ENCODE results near the gene EPHB3. TPM values are rescaled to one million over a fixed set of nuclear protein-coding genes. Genes with fewer than 3 reads are reported as not detected.

EPHB3 gene
- total RNA-seq, 1 donor from 2014 or later = 7.2 TPM

- no peaks in the 10 kb centered on the region for H3K9me3 Mint-ChIP-seq (ENCODE audit: low read depth)
- peaks cover 18% of the 10 kb centered on the region for H3K36me3 Mint-ChIP-seq (ENCODE audit: low read depth)
- no peak for DNase-seq (ENCODE audit: low spot score)
- no peak overlapping the region for H3K4me3 Mint-ChIP-seq (ENCODE audit: unreplicated experiment)
- H3K27ac Mint-ChIP-seq (ENCODE audit: unreplicated experiment) = no peak overlapping the region
- H3K27me3 Mint-ChIP-seq (ENCODE audit: low read depth) = no peaks in the 10 kb centered on the region
- peaks cover 20% of the 10 kb centered on the region for H3K4me1 Mint-ChIP-seq (ENCODE audit: low read depth)
- TF ChIP-seq CTCF (IDR thresholded peaks at IDR 0.05) = no peak
Observed at GRCh38 chr3:184578218-184578617, 16.6 kb downstream of the EPHB3 start.

DNA sequence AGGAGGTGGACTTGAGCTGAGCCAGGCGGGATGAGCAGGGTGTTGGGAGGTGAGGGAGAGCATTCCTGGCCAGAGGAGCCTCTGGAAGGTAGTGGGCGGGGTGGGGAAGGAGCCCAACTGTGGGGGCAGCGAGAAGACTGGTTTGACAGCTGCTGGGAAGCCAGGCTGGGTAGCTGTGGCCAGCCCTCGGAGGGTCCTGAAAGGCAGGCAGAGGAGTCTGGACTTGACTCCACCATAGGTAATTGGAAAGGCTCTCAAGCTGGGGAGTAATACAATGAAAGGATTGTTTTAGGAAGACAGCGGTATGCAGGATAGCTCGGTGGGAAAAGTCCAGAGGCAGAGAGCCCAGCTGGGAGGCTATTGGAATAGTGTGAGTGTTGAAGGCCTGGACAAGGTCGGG is 17.2 kb downstream of the EPHB3 start:
- Mint-ChIP-seq H3K9me3 (ENCODE audit: low read depth) (no peaks in the 10 kb centered on the region), H3K36me3 (ENCODE audit: low read depth) (peaks cover 18% of the 10 kb centered on the region), H3K4me1 (ENCODE audit: low read depth) (peaks cover 20% of the 10 kb centered on the region), H3K27ac (ENCODE audit: unreplicated experiment) (no peak overlapping the region), H3K27me3 (ENCODE audit: low read depth) (no peaks in the 10 kb centered on the region), H3K4me3 (ENCODE audit: unreplicated experiment) (no peak overlapping the region)
- no peak for DNase-seq (ENCODE audit: low spot score)
- no peak for TF ChIP-seq CTCF (IDR thresholded peaks at IDR 0.05)

- H3K4me3 Mint-ChIP-seq (ENCODE audit: unreplicated experiment) = no peak overlapping the region
- H3K27ac Mint-ChIP-seq (ENCODE audit: unreplicated experiment) = no peak overlapping the region
- H3K9me3 Mint-ChIP-seq (ENCODE audit: low read depth) = no peaks in the 10 kb centered on the region
- TF ChIP-seq CTCF (IDR thresholded peaks at IDR 0.05) = no peak
- peaks cover 18% of the 10 kb centered on the region for H3K36me3 Mint-ChIP-seq (ENCODE audit: low read depth)
- H3K4me1 Mint-ChIP-seq (ENCODE audit: low read depth) = peaks cover 24% of the 10 kb centered on the region
- H3K27me3 Mint-ChIP-seq (ENCODE audit: low read depth) = no peaks in the 10 kb centered on the region
- DNase-seq (ENCODE audit: low spot score) = no peak
Observed at GRCh38 chr3:184579513-184579912, 17.9 kb downstream of the EPHB3 start.

DNA sequence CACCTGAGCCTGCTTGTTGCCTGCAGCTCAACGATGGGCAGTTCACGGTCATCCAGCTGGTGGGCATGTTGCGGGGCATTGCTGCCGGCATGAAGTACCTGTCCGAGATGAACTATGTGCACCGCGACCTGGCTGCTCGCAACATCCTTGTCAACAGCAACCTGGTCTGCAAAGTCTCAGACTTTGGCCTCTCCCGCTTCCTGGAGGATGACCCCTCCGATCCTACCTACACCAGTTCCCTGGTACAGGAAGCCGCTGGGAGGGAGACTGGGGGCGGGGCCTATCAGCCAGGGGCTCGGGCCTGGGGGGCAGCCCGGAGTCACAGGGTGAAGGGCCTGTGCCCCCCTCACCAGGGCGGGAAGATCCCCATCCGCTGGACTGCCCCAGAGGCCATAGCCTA is 18.8 kb downstream of the EPHB3 start:
- DNase-seq (ENCODE audit: low spot score) = no peak
- H3K36me3 Mint-ChIP-seq (ENCODE audit: low read depth) = peaks cover 18% of the 10 kb centered on the region
- TF ChIP-seq CTCF (IDR thresholded peaks at IDR 0.05) = no peak
- H3K4me3 Mint-ChIP-seq (ENCODE audit: unreplicated experiment) = no peak overlapping the region
- peaks cover 30% of the 10 kb centered on the region for H3K4me1 Mint-ChIP-seq (ENCODE audit: low read depth)
- no peaks in the 10 kb centered on the region for H3K27me3 Mint-ChIP-seq (ENCODE audit: low read depth)
- no peaks in the 10 kb centered on the region for H3K9me3 Mint-ChIP-seq (ENCODE audit: low read depth)
- H3K27ac Mint-ChIP-seq (ENCODE audit: unreplicated experiment) = no peak overlapping the region

DNA sequence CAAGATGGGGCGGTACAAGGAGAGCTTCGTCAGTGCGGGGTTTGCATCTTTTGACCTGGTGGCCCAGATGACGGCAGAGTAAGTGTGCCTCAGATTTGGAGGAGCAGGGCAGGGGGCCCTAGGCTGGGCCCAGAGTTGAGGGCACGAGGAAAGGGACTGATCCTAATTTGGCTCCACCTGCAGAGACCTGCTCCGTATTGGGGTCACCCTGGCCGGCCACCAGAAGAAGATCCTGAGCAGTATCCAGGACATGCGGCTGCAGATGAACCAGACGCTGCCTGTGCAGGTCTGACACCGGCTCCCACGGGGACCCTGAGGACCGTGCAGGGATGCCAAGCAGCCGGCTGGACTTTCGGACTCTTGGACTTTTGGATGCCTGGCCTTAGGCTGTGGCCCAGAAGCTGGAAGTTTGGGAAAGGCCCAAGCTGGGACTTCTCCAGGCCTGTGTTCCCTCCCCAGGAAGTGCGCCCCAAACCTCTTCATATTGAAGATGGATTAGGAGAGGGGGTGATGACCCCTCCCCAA is 19.8 kb downstream of the EPHB3 start:
- Mint-ChIP-seq H3K9me3 (ENCODE audit: low read depth) (no peaks in the 10 kb centered on the region), H3K4me1 (ENCODE audit: low read depth) (peaks cover 35% of the 10 kb centered on the region), H3K27ac (ENCODE audit: unreplicated experiment) (no peak overlapping the region), H3K27me3 (ENCODE audit: low read depth) (no peaks in the 10 kb centered on the region), H3K4me3 (ENCODE audit: unreplicated experiment) (no peak overlapping the region), H3K36me3 (ENCODE audit: low read depth) (peaks cover 18% of the 10 kb centered on the region)
- no peak for TF ChIP-seq CTCF (IDR thresholded peaks at IDR 0.05)
- DNase-seq (ENCODE audit: low spot score) = no peak

Measured in chondrocyte (in vitro differentiated cells).